K562 (cell line): ENCODE results near the gene SSBP2. TPM values are rescaled to one million over a fixed set of nuclear protein-coding genes. Genes with fewer than 3 reads are reported as not detected.

Experiments
- ATAC-seq: fragments of 200-7000 bp; cut with Tn5 transposase; 3 replicates; pipeline ENCODE4 v1.9.1; 2020; ENCODE audit warnings: moderate library complexity
- BruUV-seq: library from RNA; stranded (reverse); fragments of 400-500 nt; replicated peaks from 2 replicates; lab custom pipeline; 2021; lab: Mats Ljungman, UMichigan
- CTCF ChIA-PET: fragments of 300-600 bp; formaldehyde crosslinking; extraction: SDS; loops from one replicate; lab custom pipeline; 2021; ENCODE audit warnings: low intra/inter-chr PET ratio; lab: Yijun Ruan, JAX
- POLR2A ChIA-PET: fragments of 300-600, 350-650 bp; sonication (Branson Sonifier 250); formaldehyde crosslinking; extraction: SDS; loops from one replicate; lab custom pipeline; 2021; ENCODE audit warnings: antibody characterized with exemption, inconsistent platforms; lab: Yijun Ruan, JAX
- DNase-seq, 4 experiments: peaks; one replicate each; pipeline versions ENCODE4 v3.0.0 to v3.0.0-alpha.2; 2011 to 2018; ENCODE audit warnings: low spot score in 3 of 4, mixed read lengths in 3 of 4; ENCODE audit errors: extremely low read depth in 1 of 4
- FAIRE-seq: peaks from 2 replicates; lab custom pipeline; 2011; peaks lifted over from hg19 to GRCh38; lab: Jason Lieb, UNC
- H2AFZ ChIP-seq: 2 replicates; pipeline ENCODE4 v1.6.0; 2011; ENCODE audit warnings: low read depth, low read length, control low read depth, inconsistent platforms
- H3K27ac ChIP-seq: fragments of 200-600 bp; 3 replicates; pipeline ENCODE4 v1.8.0; 2011; ENCODE audit warnings: low read depth, mild to moderate bottlenecking, control low read depth, inconsistent platforms, low read length, moderate library complexity, mixed read lengths; ENCODE audit errors: extremely low read depth
- H3K27me3 ChIP-seq, 2 experiments: fragments of 300-600 bp in 1 of 2; 2 replicates in 1 of 2; 3 replicates in 1 of 2; pipeline versions ENCODE4 v1.6.0 to v1.8.0; 2011; ENCODE audit warnings: inconsistent platforms in 2 of 2, low read length in 2 of 2, mild to moderate bottlenecking in 1 of 2, mixed read lengths in 1 of 2, moderate library complexity in 1 of 2; ENCODE audit not compliant: control insufficient read depth in 2 of 2, insufficient read depth in 2 of 2
- H3K36me3 ChIP-seq: fragments of 300-600 bp; 3 replicates; pipeline ENCODE4 v1.8.0; 2011; ENCODE audit warnings: mild to moderate bottlenecking, low read length, inconsistent platforms; ENCODE audit not compliant: control insufficient read depth, insufficient read depth
- H3K4me1 ChIP-seq, 2 experiments: fragments of 200-600 bp in 1 of 2; replicated peaks in 1 of 2; 2 replicates in 1 of 2; 3 replicates in 1 of 2; pipeline versions ENCODE4 v1.5.1 to v1.8.0; 2011; ENCODE audit warnings: inconsistent platforms in 2 of 2, low read length in 2 of 2, mild to moderate bottlenecking in 1 of 2, mixed read lengths in 1 of 2, moderate library complexity in 1 of 2; ENCODE audit not compliant: control insufficient read depth in 2 of 2, insufficient read depth in 2 of 2
- H3K4me2 ChIP-seq: 2 replicates; pipeline ENCODE4 v1.6.1; 2011; ENCODE audit warnings: low read length, control low read depth, inconsistent platforms, mixed read lengths; ENCODE audit not compliant: insufficient read depth
- H3K4me3 ChIP-seq: fragments of 200-600 bp; sonication (generic), shearing (Covaris generic); 2 replicates; pipeline ENCODE4 v1.5.1; 2016; ENCODE audit warnings: control low read depth, inconsistent platforms
- H3K79me2 ChIP-seq: fragments of 200-600 bp; 3 replicates; pipeline ENCODE4 v1.8.0; 2011; ENCODE audit warnings: low read length, inconsistent platforms; ENCODE audit not compliant: control insufficient read depth, insufficient read depth
- H3K9ac ChIP-seq, 2 experiments: 2 replicates each; pipeline versions ENCODE4 v1.6.0 to v1.6.1; 2011; ENCODE audit warnings: low read depth in 2 of 2, low read length in 2 of 2, control low read depth in 1 of 2, inconsistent platforms in 1 of 2, mild to moderate bottlenecking in 1 of 2, mixed read lengths in 1 of 2; ENCODE audit not compliant: insufficient read depth in 1 of 2
- H3K9me1 ChIP-seq: one replicate; pipeline ENCODE4 v1.6.0; 2011; ENCODE audit warnings: inconsistent platforms, mild to moderate bottlenecking, low read length, moderate library complexity; ENCODE audit not compliant: control insufficient read depth, insufficient read depth
- H3K9me3 ChIP-seq: replicated peaks from 2 replicates; pipeline ENCODE4 v1.5.1; 2011; ENCODE audit warnings: low read depth, low read length, inconsistent platforms; ENCODE audit not compliant: control insufficient read depth, insufficient read depth
- H4K20me1 ChIP-seq: replicated peaks from 2 replicates; pipeline ENCODE4 v1.6.1; 2011; ENCODE audit warnings: low read length, inconsistent platforms, mixed read lengths; ENCODE audit not compliant: control insufficient read depth, insufficient read depth
- ARID2 ChIP-seq: fragments of 450-650 bp; IDR thresholded peaks from 2 replicates; pipeline ENCODE4 v1.6.1; 2017; ENCODE audit warnings: antibody characterized with exemption, mild to moderate bottlenecking
- CBFA2T2 ChIP-seq: fragments of 450-650 bp; conservative IDR thresholded peaks from 2 replicates; pipeline ENCODE4 v1.6.1; 2017; ENCODE audit warnings: mild to moderate bottlenecking
- FOSL1 ChIP-seq: fragments of 200-800 bp; sonication (Bioruptor generic); conservative IDR thresholded peaks from 2 replicates; pipeline ENCODE4 v1.6.1; 2016; ENCODE audit warnings: missing genetic modification characterization, missing compliant biosample characterization
- GABPB2 ChIP-seq: fragments of 250-450 bp; sonication (Bioruptor Pico); conservative IDR thresholded peaks from 2 replicates; pipeline ENCODE4 v1.5.1; 2021; ENCODE audit warnings: mild to moderate bottlenecking
- GATA2 ChIP-seq: sonication (generic); formaldehyde crosslinking; IDR thresholded peaks from 2 replicates; pipeline ENCODE4 v1.4.0; 2020; ENCODE audit warnings: mild to moderate bottlenecking, missing genetic modification reagents
- MCM5 ChIP-seq: fragments of 450-650 bp; IDR thresholded peaks from 2 replicates; pipeline ENCODE4 v1.6.1; 2016; ENCODE audit warnings: low read depth
- MEF2A ChIP-seq: IDR thresholded peaks from 2 replicates; pipeline ENCODE4 v1.6.1; 2011; ENCODE audit warnings: low read depth, mild to moderate bottlenecking, low read length, moderate library complexity; ENCODE audit not compliant: control insufficient read depth
- PHF8 ChIP-seq: fragments of 200-600 bp; sonication (generic); IDR thresholded peaks from 2 replicates; pipeline ENCODE4 v1.6.1; 2012; ENCODE audit warnings: mixed run types, mild to moderate bottlenecking, inconsistent platforms, low read length, moderate library complexity, borderline replicate concordance
- POLR2A ChIP-seq: fragments of 450-650 bp; conservative IDR thresholded peaks from 2 replicates; pipeline ENCODE4 v1.6.1; 2016
- SAP30 ChIP-seq: fragments of 200-600 bp; sonication (generic); IDR thresholded peaks from 2 replicates; pipeline ENCODE4 v1.6.1; 2012; ENCODE audit warnings: borderline replicate concordance, low read depth, mild to moderate bottlenecking, moderate library complexity, low read length, control low read depth, inconsistent platforms; ENCODE audit not compliant: insufficient read depth, poor library complexity, severe bottlenecking
- YBX1 ChIP-seq: fragments of 450-650 bp; IDR thresholded peaks from 2 replicates; pipeline ENCODE4 v1.7.1; 2016; ENCODE audit warnings: mild to moderate bottlenecking
- ZC3H4 ChIP-seq: sonication (generic); formaldehyde crosslinking; IDR thresholded peaks from 2 replicates; pipeline ENCODE4 v1.9.0; 2021; ENCODE audit warnings: missing genetic modification reagents, borderline replicate concordance
- ZKSCAN1 ChIP-seq: fragments of 150-350 bp; IDR thresholded peaks from 2 replicates; pipeline ENCODE4 v1.6.1; 2016; ENCODE audit warnings: low read depth, low read length
- ZNF217 ChIP-seq: sonication (generic); formaldehyde crosslinking; IDR thresholded peaks from 2 replicates; pipeline ENCODE4 v1.8.0; 2022; ENCODE audit warnings: mild to moderate bottlenecking, missing genetic modification reagents
- ZNF274 ChIP-seq: IDR thresholded peaks from 2 replicates; pipeline ENCODE4 v1.6.1; 2011; ENCODE audit warnings: low read depth, mild to moderate bottlenecking, low read length, moderate library complexity, borderline replicate concordance
- ZNF316 ChIP-seq: fragments of 450-650 bp; IDR thresholded peaks from 2 replicates; pipeline ENCODE4 v1.6.1; 2016
- ZNF699 ChIP-seq: fragments of 250-450 bp; sonication (Bioruptor Pico); IDR thresholded peaks from 2 replicates; pipeline ENCODE4 v1.8.0; 2021; ENCODE audit warnings: mild to moderate bottlenecking, moderate library complexity; ENCODE audit not compliant: insufficient replicate concordance
- whole genome bisulfite sequencing: fragments of 100-300 bp; shearing (Covaris generic); methylation state at CpG from one replicate; pipeline ENCODE4 v1.1.6; 2016; ENCODE audit warnings: low coverage, mixed read lengths; ENCODE audit not compliant: insufficient coverage; ENCODE audit errors: missing lambda C conversion rate; 5-methylcytosine and 5-hydroxymethylcytosine counted together
- in situ Hi-C: fragments of 300-500 bp; cut with MboI; formaldehyde crosslinking; loops from 4 replicates; pipeline ENCODE4 v1.15.0; 2018; ENCODE audit warnings: inconsistent platforms, mixed read lengths
- intact Hi-C: fragments of 100-400 bp; cut with micrococcal nuclease; formaldehyde crosslinking; loops from 2 replicates; pipeline ENCODE4 v1.14.2; 2022
- polyA plus RNA-seq, 8 experiments: library from polyadenylated mRNA; depleted of rRNA in 4 of 8; stranded (reverse) in 5 of 8; unstranded in 3 of 8; fragments of >200 nt; fragmentation: Nextera tagmentation in 2 of 8; fragmentation: Illumina TruSeq in 1 of 8; extraction: Ambion mirVana in 2 of 8; extraction: Trizol in 1 of 8; gene quantifications; 2 replicates each; pipeline versions ENCODE4 v1.2.1 to v1.2.3, GENCODE V29; 2011 to 2014; ENCODE audit warnings: inconsistent platforms in 1 of 8, missing spikeins in 1 of 8
- total RNA-seq, 7 experiments: library from RNA; depleted of rRNA in 6 of 7; stranded (reverse); fragments of >200 nt in 6 of 7; fragmentation: Illumina TruSeq in 2 of 7; extraction: Trizol in 2 of 7; gene quantifications; 2 replicates each; pipeline versions ENCODE4 v1.2.1 to v1.2.3, GENCODE V29; 2011 to 2021; ENCODE audit warnings: low replicate concordance in 1 of 7
- TF ChIP-seq, protein P1 (sequence below): sonication (generic); formaldehyde crosslinking; IDR thresholded peaks from 2 replicates; pipeline ENCODE4 v1.8.0; 2022; ENCODE audit warnings: missing genetic modification reagents, mild to moderate bottlenecking, borderline replicate concordance
- TF ChIP-seq, protein P2 (sequence below), 2 experiments: fragments of 450-650 bp; IDR thresholded peaks; 2 replicates each; pipeline ENCODE4 v1.6.1; 2016

The SSBP2 gene
- total and polyA plus RNA-seq, 9 of the 15 experiments (the other 6 are each of a cell fraction or from before 2014, with no cell fraction given), result 22.3 to 133 (median 42.1) TPM

DNA sequence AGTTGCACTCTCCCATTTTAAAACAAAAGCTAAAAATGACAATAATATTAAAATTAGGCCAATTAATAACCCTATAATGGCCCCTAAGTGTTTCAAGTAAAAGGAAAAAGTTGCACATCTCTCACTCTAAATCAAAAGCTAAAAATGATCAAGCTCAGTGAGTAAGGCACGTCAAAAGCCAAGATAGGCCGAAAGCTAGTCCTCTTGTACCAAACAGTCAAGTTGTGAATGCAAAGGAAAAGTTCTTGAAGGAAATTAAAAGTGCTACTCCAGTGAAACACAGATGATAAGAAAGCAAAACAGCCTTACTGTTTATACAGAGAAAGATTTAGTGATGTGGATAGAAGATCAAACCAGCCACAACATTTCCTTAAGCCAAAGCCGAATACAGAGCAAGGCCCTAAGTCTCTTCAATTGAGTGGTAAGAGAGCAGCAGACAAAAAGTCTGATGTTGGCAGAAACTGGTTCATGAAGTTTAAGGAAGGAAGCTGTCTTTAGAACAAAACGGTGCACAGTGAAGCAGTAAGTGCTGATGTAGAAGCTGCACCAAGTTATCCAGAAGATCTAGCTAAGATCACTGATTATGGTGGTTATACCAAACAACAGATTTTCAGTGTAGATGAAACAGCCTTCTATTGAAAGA, 212.9 kb downstream of the SSBP2 start:
- in situ Hi-C loops, result no loop called here

DNA sequence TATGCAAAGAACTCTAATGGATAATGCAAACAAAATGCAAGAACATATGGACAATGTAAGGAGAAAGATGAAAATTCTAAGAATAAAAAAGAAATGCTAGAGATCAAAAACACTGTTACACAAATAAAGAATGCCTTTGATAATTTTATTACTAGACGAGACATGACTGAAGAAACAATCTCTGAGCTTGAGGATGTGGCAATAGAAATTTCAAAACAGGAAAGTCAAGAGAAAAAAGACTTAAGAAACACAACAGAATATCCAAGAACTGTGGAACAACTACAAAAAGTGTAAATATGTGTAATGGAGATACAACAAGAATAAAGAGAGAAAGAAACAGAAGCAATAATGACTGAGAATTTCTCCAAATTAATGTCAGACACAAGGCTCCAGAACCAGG, 216.5 kb downstream of the SSBP2 start:
- FAIRE-seq (no peak), DNase-seq (no peak), ATAC-seq (no peak)
- Histone ChIP-seq H3K4me3 (no peak overlapping the region), H3K27me3 (no peaks in the 10 kb centered on the region), H3K36me3 (no peaks in the 10 kb centered on the region; the same call in 2 of the 3 replicates), H3K27ac (no peak overlapping the region), H3K4me2 (no peak overlapping the region), H3K9ac (no peak overlapping the region), H3K4me1 (peaks cover 0 to 9% of the 10 kb centered on the region in 2 experiments; a peak in 2 of 5 replicates), H3K9me1 (no peaks in the 10 kb centered on the region), H3K79me2 (no peaks in the 10 kb centered on the region), H3K9me3 (no peaks in the 10 kb centered on the region), H2AFZ (no peak overlapping the region), H4K20me1 (no peaks in the 10 kb centered on the region)
- no TSS peak for BruUV-seq
- WGBS, result 86% methylated on average over 1 of the region's 1 CpG
- ChIA-PET CTCF (no interaction called here), POLR2A (no interaction called here)
- in situ Hi-C loops, result no loop called here
- intact Hi-C loops, result no loop called here
- TF ChIP-seq POLR2A, result no peak
- no peak for TF ChIP-seq ZC3H4 (CRISPR knock-in tag)
- TF ChIP-seq ZNF217 (CRISPR knock-in tag), result no peak
- TF ChIP-seq, protein P1, sequence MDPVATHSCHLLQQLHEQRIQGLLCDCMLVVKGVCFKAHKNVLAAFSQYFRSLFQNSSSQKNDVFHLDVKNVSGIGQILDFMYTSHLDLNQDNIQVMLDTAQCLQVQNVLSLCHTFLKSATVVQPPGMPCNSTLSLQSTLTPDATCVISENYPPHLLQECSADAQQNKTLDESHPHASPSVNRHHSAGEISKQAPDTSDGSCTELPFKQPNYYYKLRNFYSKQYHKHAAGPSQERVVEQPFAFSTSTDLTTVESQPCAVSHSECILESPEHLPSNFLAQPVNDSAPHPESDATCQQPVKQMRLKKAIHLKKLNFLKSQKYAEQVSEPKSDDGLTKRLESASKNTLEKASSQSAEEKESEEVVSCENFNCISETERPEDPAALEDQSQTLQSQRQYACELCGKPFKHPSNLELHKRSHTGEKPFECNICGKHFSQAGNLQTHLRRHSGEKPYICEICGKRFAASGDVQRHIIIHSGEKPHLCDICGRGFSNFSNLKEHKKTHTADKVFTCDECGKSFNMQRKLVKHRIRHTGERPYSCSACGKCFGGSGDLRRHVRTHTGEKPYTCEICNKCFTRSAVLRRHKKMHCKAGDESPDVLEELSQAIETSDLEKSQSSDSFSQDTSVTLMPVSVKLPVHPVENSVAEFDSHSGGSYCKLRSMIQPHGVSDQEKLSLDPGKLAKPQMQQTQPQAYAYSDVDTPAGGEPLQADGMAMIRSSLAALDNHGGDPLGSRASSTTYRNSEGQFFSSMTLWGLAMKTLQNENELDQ, result no peak
- no peak for TF ChIP-seq SAP30
- TF ChIP-seq, protein P2, sequence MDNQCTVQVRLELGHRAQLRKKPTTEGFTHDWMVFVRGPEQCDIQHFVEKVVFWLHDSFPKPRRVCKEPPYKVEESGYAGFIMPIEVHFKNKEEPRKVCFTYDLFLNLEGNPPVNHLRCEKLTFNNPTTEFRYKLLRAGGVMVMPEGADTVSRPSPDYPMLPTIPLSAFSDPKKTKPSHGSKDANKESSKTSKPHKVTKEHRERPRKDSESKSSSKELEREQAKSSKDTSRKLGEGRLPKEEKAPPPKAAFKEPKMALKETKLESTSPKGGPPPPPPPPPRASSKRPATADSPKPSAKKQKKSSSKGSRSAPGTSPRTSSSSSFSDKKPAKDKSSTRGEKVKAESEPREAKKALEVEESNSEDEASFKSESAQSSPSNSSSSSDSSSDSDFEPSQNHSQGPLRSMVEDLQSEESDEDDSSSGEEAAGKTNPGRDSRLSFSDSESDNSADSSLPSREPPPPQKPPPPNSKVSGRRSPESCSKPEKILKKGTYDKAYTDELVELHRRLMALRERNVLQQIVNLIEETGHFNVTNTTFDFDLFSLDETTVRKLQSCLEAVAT (IDR thresholded peaks at IDR 0.05), result no peak
- no peak for TF ChIP-seq PHF8
- no peak for TF ChIP-seq FOSL1
- no peak for TF ChIP-seq ARID2

More for the DNA sequence above, 212.9 kb downstream of the SSBP2 start:
- no TSS peak for BruUV-seq
- FAIRE-seq (no peak), ATAC-seq (no peak), DNase-seq (no peak)
- no peaks in the 10 kb centered on the region for H3K79me2 ChIP-seq
- no peaks in the 10 kb centered on the region for H3K9me1 ChIP-seq
- ChIA-PET CTCF (no interaction called here), POLR2A (no interaction called here)
- no peak for TF ChIP-seq GABPB2 (CRISPR knock-in tag)
- no peak for TF ChIP-seq MEF2A
- TF ChIP-seq ZNF699 (CRISPR knock-in tag), result no peak
- TF ChIP-seq MCM5, result no peak
- no peak for TF ChIP-seq ZNF274
- TF ChIP-seq CBFA2T2, result no peak
- TF ChIP-seq GATA2 (CRISPR knock-in tag), result no peak
- no peak for TF ChIP-seq YBX1
- TF ChIP-seq ZKSCAN1, result no peak
- no peak for TF ChIP-seq ZNF316
- no peaks in the 10 kb centered on the region for H3K9me3 ChIP-seq
- no peak overlapping the region for H3K4me2 ChIP-seq
- H3K36me3 ChIP-seq, result no peaks in the 10 kb centered on the region; the same call in 2 of the 3 replicates
- no peaks in the 10 kb centered on the region for H4K20me1 ChIP-seq
- H3K4me3 ChIP-seq, result no peak overlapping the region
- H2AFZ ChIP-seq, result no peak overlapping the region
- 64% methylated on average over 4 of the region's 4 CpGs for WGBS
- peaks cover 0 to 9% of the 10 kb centered on the region in 2 experiments; a peak in 2 of 5 replicates for H3K4me1 ChIP-seq
- no peaks in the 10 kb centered on the region for H3K27me3 ChIP-seq
- no peak overlapping the region for H3K9ac ChIP-seq
- intact Hi-C loops, result no loop called here
- H3K27ac ChIP-seq, result no peak overlapping the region
